Umbilical cord (tissue), 2 donors: ENCODE results near the gene ZDHHC24. TPM values are rescaled to one million over a fixed set of nuclear protein-coding genes. Genes with fewer than 3 reads are reported as not detected.
"Not testable (repeated sequence)": the region's sequence is repeated elsewhere in the genome, so short reads cannot be mapped to it uniquely, and the experiment has no call there.

Source experiments
- DNase-seq: peaks from one replicate; pipeline ENCODE4 v3.0.0-alpha.2; 2015; ENCODE audit warnings: low spot score
- total RNA-seq: library from RNA; depleted of rRNA; stranded (reverse); fragments of >200 nt; gene quantifications from one replicate; pipeline ENCODE4 v1.2.3, GENCODE V29; 2014; ENCODE audit warnings: low replicate concordance; ENCODE audit not compliant: insufficient read depth

The ZDHHC24 gene
- 5.8 TPM for total RNA-seq

- DNase-seq, result peak; percentile 95
Observed at GRCh38 chr11:66545701-66546367, at the start of gene ZDHHC24. Gene ZDHHC24, minus strand, starts transcription at chr11:66546048. Its CDS starts 45 bp downstream, at chr11:66546003.

- DNase-seq, result peak; percentile 89
Observed at GRCh38 chr11:66595245-66595904, 49.5 kb upstream of the ZDHHC24 start.

- DNase-seq, result no peak
Observed at GRCh38 chr11:66593650-66594049, 47.8 kb upstream of the ZDHHC24 start.

GRCh38 chr11:66593303-66593635 lies 47.4 kb upstream of the ZDHHC24 start:
- no peak for DNase-seq

GRCh38 chr11:66592457-66593302 lies 46.8 kb upstream of the ZDHHC24 start, which contains the start of the genes CCDC87 and CCS:
Gene CCDC87, minus strand, starts transcription at chr11:66593063. Its CDS starts 48 bp downstream, at chr11:66593015.
Gene CCS, plus strand, starts transcription at chr11:66593185. Its CDS starts 77 bp downstream, at chr11:66593262.
- DNase-seq, result peak; percentile 98

GRCh38 chr11:66591175-66591574 lies 45.3 kb upstream of the ZDHHC24 start:
- DNase-seq, result no peak

- DNase-seq, result no peak
Observed at GRCh38 chr11:66589996-66590675, 44.3 kb upstream of the ZDHHC24 start.

GRCh38 chr11:66589315-66589714 lies 43.5 kb upstream of the ZDHHC24 start:
- not testable (repeated sequence) for DNase-seq

GRCh38 chr11:66586136-66586535 lies 40.3 kb upstream of the ZDHHC24 start:
- DNase-seq, result no peak

GRCh38 chr11:66585447-66585846 lies 39.6 kb upstream of the ZDHHC24 start:
- DNase-seq, result not testable (repeated sequence)

- DNase-seq, result not testable (repeated sequence)
Observed at GRCh38 chr11:66582565-66583147, 36.8 kb upstream of the ZDHHC24 start.

GRCh38 chr11:66581261-66581660 lies 35.4 kb upstream of the ZDHHC24 start:
- no peak for DNase-seq

GRCh38 chr11:66580803-66581202 lies 35.0 kb upstream of the ZDHHC24 start:
- no peak for DNase-seq

- DNase-seq, result peak; percentile 64
Observed at GRCh38 chr11:66579017-66579606, 33.3 kb upstream of the ZDHHC24 start.

GRCh38 chr11:66570850-66571180 lies 25.0 kb upstream of the ZDHHC24 start:
- DNase-seq, result no peak

- no peak for DNase-seq
Observed at GRCh38 chr11:66570079-66570849, 24.4 kb upstream of the ZDHHC24 start.

- DNase-seq, result no peak
Observed at GRCh38 chr11:66569076-66569475, 23.2 kb upstream of the ZDHHC24 start.

- peak; percentile 78 for DNase-seq
Observed at GRCh38 chr11:66568124-66568916, 22.5 kb upstream of the ZDHHC24 start, which contains the start of gene CTSF. Gene CTSF, minus strand, starts transcription at chr11:66568606. Its CDS starts 120 bp downstream, at chr11:66568486.

- DNase-seq, result no peak
Observed at GRCh38 chr11:66567787-66568123, 21.9 kb upstream of the ZDHHC24 start.
